RCC 7860 (cell line): Measurements from ENCODE around the gene FAHD1.
"Not testable (repeated sequence)": the region's sequence is repeated elsewhere in the genome, so short reads cannot be mapped to it uniquely, and the experiment has no call there.

Source experiments
- DNase-seq: peaks from one replicate; pipeline ENCODE4 v3.0.0-alpha.2; 2015; ENCODE audit warnings: low spot score
- FAIRE-seq: peaks from 2 replicates; lab custom pipeline; 2012; peaks lifted over from hg19 to GRCh38; lab: Jason Lieb, UNC

FAHD1 gene

DNA sequence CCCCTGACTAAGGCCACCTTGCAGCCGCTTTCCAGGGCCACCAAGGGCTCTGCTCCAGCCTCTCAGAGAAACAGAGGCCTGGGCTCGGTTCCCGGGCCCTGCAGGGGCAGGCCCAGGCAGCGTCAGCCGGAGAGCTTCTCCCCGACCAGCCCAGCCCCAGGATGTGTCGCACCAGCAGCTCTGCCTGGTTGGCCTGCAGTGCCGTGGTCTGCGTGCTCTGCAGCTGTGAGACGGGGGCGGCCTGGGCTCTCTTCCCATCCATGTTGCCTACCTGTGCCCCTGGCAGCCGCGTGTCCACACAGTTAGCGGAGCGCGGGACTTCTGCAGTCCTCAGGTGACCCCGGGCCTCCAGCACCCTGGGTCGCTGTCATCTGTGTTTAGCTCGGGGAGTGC is 38.3 kb upstream of the FAHD1 start:
- DNase-seq (no peak), FAIRE-seq (no peak)

DNA sequence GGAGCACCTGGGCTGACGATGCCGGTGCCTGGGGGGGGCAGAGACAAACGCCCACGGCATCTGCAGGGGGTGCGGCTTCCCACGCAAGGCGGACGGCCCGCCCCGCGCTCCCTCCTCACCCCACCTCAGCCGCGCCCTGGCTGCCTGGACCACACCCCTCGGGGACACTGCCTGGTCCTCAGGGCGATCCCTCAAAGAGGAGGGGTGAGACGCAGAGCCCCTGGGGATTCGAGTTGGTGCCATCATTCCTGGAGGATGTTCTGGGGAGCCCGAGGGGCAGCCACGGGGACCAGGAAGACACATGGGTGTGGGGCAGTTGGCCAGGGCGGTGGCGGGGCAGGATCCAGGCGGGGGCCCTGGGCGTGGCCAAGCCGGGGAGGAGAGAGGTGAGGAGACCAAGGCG is 37.4 kb upstream of the FAHD1 start:
- DNase-seq: no peak
- FAIRE-seq: no peak

DNA sequence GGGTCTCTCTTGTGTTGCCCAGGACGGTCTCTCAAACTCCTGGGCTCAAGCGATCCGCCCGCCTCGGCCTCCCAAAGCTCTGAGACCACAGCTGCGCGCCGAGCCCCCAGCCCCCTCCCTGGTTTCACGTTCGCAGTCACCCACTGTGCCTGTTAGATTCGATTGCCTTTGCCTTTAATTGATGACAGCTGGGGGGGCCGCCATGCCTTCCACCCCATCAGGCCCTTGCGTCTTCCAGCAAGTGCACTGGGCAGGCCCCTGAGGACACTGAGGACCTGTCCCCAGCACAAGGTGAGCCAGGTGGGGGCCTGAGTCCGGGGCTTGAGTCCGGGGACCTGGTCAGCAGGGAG is 36.8 kb upstream of the FAHD1 start:
- DNase-seq (no peak), FAIRE-seq (no peak)

DNA sequence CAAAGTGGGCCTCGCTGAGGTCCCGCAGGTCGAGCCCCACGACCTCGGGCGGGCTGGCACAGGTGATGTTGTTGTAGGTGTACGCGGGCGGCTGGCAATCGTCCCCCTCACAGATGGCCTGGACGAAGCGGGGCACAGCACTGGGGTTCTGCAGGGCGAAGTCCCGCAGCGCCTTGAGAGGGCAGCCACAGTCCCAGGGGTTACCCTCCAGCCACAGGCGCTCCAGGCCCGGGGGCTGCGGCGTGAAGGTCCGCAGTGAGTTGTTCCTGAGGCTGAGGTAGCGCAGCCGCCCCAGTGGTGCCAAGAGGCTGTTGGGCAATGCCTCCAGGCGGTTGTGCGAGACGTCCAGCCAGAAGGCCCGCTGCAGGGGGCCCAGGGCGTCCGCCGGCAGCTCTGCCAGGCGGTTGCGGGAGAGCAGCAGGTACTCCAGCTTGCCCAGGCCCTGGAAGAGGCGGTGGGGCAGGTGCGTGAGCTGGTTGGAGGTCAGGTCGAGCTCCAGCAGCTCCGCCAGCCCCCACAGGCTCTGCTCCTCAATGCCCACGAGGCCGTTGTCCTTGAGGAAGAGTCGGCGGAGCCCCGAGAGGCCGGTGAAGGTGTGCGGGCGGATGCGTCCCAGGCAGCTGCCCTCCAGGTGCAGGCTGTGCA is 36.3 kb upstream of the FAHD1 start:
- no peak for FAIRE-seq
- DNase-seq: no peak

DNA sequence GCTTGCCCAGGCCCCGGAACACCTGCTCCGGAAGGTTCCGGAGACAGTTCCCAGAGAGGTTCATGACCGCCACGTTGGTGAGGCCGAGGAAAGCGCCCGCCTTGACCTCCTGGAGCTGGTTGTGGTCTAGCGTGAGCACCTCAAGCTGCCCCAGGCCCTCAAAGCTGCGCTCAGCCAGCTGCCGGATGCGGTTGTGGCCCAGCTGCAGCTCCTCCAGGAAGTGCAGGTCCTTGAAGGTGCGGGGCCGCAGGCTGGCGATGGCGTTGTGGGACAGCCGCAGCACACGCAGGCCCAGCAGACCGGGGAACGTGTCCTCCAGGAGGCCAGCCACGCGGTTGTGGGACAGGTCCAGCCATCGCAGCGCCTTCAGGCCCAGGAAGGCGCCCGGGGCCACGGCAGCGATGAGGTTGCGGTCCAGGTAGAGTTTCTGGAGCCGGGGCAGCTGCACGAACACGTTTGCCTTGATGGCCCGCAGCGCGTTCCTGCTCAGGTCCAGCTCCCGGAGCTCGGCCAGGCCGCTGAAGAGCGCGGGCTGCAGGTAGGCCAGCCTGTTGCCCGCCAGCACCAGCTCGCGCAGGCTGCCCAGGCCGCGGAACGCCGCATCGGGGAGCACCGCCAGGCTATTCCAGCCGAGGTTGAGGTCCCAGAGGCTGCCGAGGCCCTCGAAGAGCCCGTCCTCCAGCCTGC is 35.6 kb upstream of the FAHD1 start:
- FAIRE-seq (no peak), DNase-seq (no peak)

DNA sequence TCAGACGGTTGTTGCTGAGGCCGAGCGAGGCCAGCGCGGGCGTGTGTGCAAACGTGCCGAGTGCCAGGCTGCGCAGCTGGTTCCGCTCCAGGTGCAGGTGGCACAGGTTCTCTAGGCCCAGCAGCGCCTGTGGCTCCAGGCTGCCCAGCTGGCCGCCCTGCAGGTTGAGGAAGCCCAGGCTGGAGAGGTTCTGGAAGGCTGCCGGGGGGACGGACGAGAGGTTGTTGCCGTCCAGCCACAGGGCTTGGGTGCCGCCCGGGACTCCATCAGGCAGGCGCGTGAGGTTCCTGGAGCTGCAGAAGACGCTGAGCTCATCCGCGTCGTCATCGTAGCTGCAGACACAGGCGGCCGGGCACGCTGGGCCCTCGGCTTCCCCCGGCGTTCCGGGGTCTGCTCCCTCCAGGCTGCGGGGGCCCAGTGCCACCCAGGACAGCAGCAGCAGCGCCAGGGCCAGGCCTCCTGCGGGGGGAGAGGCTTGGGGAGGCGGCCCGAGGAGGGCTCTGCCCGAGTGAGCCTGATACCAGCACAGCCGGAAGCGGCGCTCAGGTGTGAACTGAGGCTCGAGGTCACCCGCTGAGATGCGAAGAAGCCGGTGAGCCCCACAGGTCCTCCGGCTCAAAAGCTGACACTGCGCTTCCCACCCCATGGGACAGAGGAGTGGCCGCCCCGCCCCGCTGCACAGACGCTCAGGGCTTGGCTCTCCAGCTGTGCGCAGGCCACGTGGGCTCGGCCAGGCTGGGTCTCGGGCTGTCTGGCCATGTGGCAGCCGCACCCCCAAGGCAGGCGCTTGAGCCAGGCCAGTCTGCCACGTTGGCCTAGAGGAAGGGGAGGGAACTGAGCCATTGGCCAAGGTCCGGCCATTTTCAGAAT is 34.8 kb upstream of the FAHD1 start:
- no peak for FAIRE-seq
- DNase-seq: no peak

DNA sequence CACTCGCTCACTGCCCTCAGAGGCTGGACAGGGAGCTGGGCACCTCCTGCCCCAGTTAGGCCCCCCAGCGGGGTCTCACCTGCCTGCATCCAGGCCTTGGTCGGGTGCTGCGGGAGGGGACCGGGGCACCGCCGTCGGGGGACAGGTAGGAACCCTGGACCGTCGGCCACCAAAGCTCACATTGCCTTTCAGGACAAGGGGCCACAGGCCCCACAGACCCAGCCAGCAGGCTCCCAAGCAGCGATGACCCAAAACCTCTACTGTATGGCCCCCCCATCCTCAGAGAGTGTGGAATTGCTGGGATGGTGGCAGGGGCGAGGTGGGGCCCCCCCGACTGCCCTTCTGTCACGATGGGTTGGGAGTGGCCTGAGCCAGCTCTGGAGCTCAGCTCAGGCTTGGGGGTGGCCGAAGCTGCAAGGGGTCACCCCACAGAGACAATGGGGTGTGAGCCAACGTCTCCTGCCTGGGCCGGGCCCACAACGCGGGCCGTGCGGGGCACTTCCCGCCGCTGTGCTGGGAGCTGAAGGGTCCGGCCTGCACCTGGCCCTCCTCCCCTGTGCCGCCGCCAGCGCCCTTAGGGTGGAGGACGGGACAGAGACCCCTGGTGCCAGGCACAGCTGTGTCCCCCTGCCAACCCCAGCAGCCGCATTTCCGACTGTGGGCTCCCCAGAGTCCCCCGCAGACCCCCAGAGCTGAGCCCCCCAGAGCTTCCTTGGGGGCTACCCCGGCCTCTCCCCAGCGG is 34.0 kb upstream of the FAHD1 start:
- FAIRE-seq (no peak), DNase-seq (no peak)

DNA sequence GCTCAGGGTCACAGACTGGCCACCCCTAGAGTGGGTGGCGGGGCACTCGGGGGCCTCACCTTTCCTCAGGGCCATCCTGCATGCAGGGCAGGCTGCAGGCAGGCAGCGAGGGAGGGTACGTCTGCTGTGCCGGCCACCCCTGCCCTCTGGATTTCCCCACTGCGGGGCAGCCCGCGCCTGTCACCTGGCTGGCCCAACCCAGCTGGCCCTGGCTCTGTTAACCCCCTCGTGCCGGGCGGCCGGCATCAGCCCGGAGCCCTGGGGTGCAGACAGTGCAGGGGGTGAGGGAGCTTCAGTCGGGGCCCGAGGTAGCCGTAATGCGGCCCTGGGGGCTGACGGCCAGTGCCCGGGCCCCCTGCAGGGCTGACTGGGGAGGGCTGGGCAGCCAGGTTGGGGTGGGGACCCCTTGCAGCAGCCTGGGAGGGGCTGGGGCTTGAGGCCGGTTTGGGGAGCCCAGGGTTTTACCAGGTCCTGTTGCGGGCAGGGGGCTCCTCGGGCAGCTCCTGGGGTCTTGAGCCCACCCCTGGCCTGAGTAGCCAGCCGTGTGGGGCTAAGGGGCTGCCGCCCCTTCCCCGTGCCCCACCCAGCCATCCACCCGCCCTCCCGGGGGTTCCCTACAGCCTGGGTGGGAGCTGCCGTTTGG is 33.3 kb upstream of the FAHD1 start, which contains the start of gene IGFALS:
IGFALS (minus strand) TSS at position 128 of the 643 bp plus-strand sequence; CDS start at position 75, 53 bp downstream.
- DNase-seq: no peak
- no peak for FAIRE-seq

DNA sequence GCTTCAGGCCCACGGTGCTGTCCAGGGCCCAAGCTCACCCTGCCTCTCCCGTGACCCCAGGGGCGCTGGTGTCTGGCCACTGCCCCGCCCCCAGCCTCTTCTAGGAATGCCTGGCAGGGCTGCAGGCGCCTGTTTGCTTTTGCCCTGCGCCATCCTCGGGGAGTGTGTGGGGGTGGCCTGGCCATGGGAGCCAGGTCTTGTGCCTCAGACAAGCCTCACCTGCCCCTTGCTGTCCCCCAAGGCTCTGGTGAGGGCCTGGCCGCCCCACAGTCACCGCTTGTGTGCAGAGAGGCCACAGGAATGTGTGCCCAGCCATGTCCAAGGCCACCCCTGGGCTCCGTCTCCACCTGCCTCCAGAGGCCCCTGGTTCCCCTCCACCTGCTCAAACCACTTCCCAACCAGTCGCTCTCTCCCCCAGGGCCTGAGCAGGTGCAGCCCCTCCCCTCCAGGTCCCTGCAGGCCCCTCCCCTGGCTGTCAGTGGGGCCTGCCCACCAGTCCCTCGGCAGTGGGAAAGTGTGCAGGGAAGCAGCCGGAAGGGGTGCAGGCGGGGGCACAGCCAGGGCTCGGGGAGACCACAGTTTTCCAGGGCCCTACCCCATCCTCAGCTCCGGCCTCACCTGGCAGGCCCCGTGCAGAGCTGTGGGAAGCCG is 32.7 kb upstream of the FAHD1 start:
- DNase-seq (no peak), FAIRE-seq (no peak)

DNA sequence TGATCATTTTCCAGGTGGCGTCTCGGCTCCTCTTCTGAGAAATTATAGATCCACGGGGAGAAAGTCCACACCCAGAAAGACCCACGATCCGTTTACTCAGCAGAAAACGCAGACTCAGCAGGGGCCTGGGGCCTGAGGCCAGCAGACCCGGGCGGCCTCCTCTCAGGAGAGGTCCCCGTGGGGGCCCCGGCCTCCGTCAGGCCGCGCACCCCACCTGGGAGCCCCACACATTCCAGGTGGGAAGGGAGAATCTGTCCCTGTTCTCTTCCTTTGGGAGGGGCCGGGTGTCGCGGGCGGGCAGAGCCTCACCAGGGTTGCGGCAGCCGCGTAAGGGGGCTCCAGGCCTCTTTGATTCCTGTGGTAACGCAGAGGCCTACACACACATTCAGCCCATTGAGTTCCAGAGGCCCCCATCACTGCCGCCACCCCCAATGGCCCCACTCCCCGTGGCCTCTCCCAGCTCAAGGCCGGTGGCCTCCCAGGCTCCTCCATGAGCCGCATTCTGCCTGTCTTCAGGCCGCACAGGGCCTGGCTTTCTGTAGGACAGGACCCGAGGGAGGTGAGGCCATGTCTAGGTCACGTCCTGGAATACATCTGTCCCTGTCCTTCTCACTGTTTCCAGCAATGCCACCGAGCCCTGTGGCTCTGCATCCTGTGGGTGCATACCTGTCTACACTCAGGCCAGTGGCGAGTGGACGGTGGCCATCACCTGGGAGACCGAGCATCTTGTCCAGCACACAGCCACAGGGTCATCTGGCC is 31.9 kb upstream of the FAHD1 start:
- FAIRE-seq (no peak), DNase-seq (no peak)

DNA sequence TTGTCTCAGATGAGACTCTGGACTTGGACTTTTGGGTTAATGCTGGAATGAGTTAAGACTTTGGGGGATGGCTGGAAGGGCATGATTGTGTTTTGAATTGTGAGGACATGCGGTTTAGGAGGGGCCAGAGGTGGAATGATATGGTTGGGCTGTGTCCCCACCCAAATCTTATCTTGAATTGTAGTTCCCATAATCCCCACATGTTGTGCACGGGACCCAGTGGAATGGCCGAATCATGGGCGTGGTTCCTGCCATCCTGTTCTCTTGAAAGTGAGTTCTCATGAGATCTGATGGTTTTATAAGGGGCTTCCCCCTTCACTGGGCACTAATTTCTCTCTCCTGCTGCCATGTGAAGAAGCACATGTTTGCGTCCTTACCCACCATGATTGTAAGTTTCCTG is 27.7 kb upstream of the FAHD1 start:
- not testable (repeated sequence) for FAIRE-seq, DNase-seq

DNA sequence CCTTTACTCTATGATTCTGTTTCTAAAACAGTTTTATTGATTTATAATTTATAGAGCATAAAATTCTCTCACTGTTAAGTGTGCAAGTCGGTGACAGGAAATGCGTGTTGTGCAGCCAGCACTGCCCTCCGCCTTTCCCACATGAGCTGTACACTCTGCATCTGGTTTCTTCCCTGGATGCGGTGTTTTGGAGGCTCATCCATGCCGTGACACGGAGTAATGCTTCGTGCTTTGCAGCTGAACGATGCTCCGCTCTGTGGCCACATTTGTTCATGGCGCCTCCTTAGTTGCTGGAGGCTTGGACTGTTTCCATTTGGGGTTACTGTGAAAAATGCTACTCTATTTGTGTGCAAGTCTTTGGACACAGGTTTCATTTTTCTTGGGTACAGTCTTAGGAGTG is 26.3 kb upstream of the FAHD1 start:
- FAIRE-seq (no peak), DNase-seq (no peak)

DNA sequence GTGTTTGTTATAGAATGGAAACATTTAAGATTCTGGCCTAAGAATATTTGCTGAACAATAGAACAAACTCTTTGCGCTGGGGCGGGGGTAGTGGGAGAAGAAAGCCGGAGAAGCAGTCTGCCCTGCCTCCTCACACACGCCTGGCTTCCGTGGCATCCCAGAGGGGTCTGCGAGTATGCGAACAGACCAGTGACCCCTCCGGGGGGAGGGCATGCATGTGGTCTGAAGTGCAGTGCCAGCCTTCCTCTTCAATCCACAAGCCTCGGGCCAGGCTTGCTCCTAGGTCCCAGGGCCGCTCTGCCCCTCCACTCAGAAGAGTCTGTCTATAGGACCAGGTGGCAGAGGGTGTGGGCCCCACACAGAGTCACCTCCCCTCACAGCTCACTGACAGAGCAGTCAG is 19.4 kb upstream of the FAHD1 start:
- no peak for FAIRE-seq
- no peak for DNase-seq

DNA sequence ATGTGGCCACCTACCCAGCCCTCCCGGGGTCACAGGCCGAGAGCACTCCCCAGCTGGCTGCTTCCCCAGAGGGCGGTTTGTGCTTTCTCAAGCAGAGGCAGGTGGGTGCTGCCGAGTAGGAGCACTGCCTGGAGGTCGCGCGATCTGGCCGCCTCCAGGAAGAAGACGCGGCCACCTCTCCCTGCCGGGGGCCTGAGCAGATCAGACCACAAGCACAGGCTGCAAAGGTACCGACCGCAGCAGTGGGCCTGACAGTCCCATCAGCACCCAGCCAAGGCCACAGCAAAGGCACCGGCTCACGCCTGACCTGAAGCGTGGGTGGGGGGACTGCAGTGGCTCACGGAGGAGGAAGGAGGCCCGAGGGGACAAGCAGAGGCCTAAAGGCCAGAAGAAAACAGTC is 18.3 kb upstream of the FAHD1 start:
- DNase-seq: no peak
- FAIRE-seq: no peak

DNA sequence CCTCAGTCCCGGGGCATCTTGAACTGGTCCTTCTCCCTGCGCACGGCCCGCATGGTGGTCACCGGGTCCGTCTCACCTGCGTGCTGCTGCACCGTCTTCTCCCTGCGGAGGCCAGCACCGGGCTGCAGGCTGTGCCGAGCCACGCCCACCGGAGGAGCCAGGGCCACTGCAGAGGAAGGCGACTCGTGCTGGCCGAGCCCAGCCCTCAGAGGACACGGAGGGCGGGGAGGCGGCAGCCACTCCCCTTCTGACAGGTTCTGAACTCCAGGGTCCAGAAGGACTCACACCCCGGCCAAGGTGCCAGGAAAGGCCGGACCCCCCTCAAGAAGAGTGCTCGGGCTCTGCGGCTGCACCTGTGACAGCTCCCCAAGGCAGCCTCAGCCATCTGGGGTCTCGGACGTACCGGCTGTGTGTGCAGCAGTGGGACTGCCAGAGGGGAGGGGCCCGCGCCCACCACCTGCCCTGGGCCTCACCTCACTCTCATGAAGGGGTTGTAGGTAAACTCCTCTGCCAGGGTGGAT is 17.7 kb upstream of the FAHD1 start:
- DNase-seq: no peak
- no peak for FAIRE-seq

DNA sequence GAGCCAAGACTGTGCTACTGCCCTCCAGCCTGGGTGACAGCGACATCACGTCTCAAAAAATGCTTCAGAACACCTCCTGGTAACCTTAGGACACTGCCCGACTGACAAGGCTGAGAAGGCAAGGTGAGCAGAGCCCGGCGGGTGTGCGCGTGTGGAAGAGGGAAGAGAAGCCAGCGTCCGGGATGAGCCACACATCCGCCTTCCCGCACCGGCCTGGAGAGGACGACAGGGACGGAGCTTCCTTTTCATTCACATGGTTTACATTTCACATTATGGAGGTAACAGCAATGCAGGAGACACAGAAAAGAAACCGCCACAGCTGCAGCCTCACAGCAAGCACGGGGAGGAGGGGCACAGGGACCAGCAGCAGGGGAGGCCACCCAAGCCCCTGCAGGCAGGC is 16.9 kb upstream of the FAHD1 start:
- DNase-seq (no peak), FAIRE-seq (no peak)

DNA sequence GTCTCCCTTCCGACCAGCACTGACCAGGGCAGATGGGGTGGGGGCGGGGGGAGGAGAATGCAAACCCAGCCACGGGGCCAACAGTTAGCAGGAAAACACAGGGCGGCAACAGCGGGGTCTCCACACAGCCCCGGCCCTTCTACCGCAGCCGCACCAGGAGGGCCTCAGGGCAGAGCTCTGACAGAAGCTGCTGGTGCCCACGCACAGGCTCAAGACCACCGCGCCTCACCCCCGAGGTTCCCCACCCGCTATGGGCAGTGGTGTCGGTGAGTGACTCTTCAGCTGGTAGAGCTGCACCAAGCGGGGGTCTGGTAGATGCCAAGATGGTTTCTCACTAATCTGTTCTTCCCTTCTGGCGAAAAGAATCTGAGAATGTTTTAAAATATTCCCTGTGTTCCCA is 16.5 kb upstream of the FAHD1 start:
- no peak for DNase-seq
- FAIRE-seq: no peak

DNA sequence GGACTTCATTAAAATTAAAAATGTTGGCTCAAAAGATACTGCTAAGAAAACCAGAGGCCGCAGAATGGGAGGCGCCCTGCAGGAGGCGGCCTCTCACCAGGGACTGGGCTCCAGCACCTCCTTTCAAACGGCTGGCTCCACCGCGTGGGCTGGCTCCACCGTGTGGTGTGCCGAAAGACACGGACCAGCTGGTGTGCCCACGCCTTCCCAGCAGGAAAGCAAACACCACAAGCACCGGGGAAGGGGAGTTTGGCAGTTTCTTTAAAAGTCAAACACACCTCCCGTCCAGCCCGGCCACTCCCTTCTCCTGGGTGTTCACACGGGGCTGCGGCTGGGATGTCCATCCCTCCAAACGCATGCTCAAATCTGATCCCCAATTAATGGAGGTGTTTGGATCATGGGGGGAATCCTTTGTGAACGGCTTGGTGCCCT is 14.3 kb upstream of the FAHD1 start:
- FAIRE-seq (no peak), DNase-seq (peak; percentile 26)

DNA sequence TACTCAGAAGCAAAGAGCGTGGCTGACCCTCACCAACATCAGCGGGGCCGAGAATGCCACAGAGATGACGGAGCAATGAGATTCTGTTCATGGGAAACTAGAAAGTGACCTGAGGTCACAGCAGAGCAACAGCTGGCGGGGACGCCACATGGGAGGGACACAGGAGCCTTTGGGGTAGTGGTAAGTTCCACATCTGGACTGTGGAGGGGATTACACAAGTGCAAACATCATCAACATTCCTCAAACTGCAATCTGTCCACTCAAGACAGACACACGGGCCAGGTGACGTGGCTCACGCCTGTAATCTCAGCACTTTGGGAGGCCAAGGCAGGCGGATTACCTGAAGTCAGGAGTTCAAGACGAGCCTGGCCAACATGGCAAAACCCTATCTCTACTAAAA is 11.5 kb upstream of the FAHD1 start:
- no peak for FAIRE-seq
- DNase-seq: no peak
